Cardiac fibroblast (primary cell): ENCODE data around the gene CFAP92.
A peak's percentile ranks its signal among the peaks of the same experiment; 100 is the strongest.

Source experiments
- DNase-seq, 2 donors: peaks; one replicate each; pipeline versions ENCODE4 v3.0.0 to v3.0.0-alpha.2; 2010; ENCODE audit warnings: low read depth in 2 of 2
- H3K4me3 ChIP-seq, 2 donors: replicated peaks in 1 of 2; 1 replicate in 1 of 2; 2 replicates in 1 of 2; pipeline ENCODE4 v1.5.1; 2011; ENCODE audit warnings: low read depth in 2 of 2, low read length in 2 of 2, mild to moderate bottlenecking in 2 of 2, moderate library complexity in 1 of 2
- TF ChIP-seq, protein P1 (sequence below): IDR thresholded peaks from one replicate; pipeline ENCODE4 v1.5.1; 2011; ENCODE audit warnings: low read depth, mild to moderate bottlenecking, low read length, inconsistent platforms

CFAP92 gene

DNA sequence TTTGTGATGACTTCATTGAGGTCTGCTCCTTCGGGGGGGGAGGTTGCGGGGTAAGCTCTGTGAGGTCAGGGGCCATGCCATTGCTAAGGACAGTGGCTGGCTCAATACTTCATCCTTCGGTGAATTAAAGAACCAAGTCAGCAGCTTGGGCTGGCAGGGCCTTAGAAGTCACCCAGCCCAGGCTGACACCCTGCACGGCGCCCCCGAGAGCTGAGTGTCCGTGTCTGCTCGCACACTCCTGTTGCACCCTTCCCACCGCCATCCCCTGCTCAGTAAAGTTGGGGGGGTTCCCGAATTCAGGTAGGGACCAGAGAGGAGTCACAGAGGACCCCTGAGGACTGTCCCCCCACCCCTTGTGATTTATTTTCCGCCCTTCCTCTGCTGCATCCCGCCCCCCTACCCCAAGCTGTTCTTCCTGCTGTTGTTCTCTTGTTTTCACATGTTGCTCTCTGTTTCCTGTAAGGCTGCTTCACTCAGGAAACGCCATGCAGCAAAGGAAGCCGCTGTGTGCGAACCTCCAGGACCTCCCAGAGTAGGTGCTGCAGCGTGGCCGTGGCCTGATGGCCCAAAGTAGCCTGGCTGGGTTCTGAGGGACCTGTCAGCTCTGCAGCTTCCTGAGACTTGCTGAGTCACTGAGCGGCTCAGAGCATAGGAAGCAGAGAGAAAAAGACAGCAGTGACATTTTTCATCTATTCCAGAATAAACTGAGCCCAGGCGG is 21.7 kb upstream of the CFAP92 start:
- TF ChIP-seq, protein P1, sequence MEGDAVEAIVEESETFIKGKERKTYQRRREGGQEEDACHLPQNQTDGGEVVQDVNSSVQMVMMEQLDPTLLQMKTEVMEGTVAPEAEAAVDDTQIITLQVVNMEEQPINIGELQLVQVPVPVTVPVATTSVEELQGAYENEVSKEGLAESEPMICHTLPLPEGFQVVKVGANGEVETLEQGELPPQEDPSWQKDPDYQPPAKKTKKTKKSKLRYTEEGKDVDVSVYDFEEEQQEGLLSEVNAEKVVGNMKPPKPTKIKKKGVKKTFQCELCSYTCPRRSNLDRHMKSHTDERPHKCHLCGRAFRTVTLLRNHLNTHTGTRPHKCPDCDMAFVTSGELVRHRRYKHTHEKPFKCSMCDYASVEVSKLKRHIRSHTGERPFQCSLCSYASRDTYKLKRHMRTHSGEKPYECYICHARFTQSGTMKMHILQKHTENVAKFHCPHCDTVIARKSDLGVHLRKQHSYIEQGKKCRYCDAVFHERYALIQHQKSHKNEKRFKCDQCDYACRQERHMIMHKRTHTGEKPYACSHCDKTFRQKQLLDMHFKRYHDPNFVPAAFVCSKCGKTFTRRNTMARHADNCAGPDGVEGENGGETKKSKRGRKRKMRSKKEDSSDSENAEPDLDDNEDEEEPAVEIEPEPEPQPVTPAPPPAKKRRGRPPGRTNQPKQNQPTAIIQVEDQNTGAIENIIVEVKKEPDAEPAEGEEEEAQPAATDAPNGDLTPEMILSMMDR = no peak
- peak in 1 of 2 donors; percentile 27 for DNase-seq
- no peak overlapping the region for H3K4me3 ChIP-seq

- no peak for DNase-seq
- TF ChIP-seq, protein P1 = no peak
- no peak overlapping the region for H3K4me3 ChIP-seq
These were observed 21.0 kb upstream of the CFAP92 start for GRCh38 chr3:129014793-129015345.

DNA sequence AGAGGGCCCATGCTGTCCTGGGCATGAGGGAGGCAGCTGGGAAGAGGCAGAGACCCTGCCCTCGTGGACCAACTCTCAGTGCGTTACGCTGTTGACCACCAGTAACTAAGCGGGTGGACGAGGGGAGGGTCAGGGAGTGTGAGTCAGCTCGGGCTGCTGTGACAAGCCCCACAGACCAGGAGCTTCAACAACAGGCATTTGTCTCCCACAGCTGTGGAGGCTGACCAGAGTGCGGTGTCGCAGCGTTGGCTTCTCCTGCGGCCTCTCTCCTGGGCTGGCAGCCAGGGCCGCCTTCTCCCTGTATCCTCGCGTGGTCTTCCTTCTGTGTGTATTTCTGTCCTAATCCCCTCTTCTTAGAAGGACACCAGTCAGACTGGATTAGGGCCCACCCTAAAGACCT is 20.3 kb upstream of the CFAP92 start:
- no peak overlapping the region for H3K4me3 ChIP-seq
- no peak for DNase-seq
- TF ChIP-seq, protein P1 = no peak

DNA sequence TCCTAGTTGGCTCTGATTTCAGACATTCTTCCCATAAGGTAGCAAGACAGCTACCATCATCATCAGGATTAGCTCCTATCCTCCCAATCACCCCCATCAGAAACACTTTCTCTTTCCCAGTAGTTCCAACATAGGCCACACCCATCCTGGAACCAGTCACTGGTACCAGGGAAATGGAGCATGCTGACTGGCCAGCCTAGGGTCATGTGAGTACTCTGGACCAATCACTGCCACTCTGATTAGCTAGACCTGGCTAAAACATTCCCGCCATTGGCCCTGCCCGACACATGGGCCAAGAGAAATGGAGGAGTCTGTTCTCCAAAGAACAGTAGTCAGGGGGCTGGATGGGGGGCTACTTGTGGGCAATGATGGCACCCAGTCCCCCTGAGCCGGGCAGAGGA is 19.6 kb upstream of the CFAP92 start:
- TF ChIP-seq, protein P1 = no peak
- no peak overlapping the region for H3K4me3 ChIP-seq

GRCh38 chr3:129010310-129010956 is 16.6 kb upstream of the CFAP92 start:
- no peak overlapping the region for H3K4me3 ChIP-seq
- DNase-seq = no peak
- TF ChIP-seq, protein P1 = no peak

More for the DNA sequence above, 19.6 kb upstream of the CFAP92 start:
- DNase-seq = no peak

DNA sequence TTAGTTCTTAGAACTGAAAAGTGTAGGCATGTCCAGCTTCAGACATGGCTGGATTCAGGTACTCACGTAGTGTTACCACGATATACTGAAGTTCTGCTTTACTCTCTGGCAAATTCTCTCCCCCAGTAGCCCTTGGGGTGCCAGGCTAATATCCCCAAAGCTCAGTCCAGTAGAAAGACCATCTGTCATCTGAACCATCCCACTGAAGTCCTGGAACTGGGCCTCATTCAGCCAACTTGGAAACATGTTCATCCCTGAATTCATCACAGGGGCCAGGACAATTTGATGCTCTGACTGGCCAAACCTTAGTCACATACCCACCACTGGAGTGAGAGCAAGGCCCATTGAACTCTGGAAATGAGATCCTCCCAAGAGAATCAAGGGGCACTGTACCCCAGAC is 15.4 kb upstream of the CFAP92 start:
- H3K4me3 ChIP-seq = no peak overlapping the region

More for the DNA sequence above, 15.4 kb upstream of the CFAP92 start:
- DNase-seq = no peak
- TF ChIP-seq, protein P1 = no peak
